GM13977 (cell line): ENCODE measurements around the gene C2CD2.

Source experiments
- DNase-seq: peaks from one replicate; pipeline ENCODE4 v3.0.0; 2012; ENCODE audit warnings: low spot score
- CTCF ChIP-seq: IDR thresholded peaks from 2 replicates; pipeline ENCODE4 v1.5.1; 2012; ENCODE audit warnings: mild to moderate bottlenecking, control low read depth; ENCODE audit not compliant: insufficient read depth; ENCODE audit errors: extremely low read depth, missing control alignments
- in situ Hi-C: fragments of 300-500 bp; cut with MboI; formaldehyde crosslinking; loops from one replicate; pipeline ENCODE4 v1.12.0; 2022; ENCODE audit warnings: low sequenced_read_pairs, low pct_unique_long_range_greater_than_20kb, mixed read lengths, inconsistent platforms; ENCODE audit not compliant: unreplicated experiment

The C2CD2 gene

GRCh38 chr21:41884501-41885030 is 69.3 kb downstream of the C2CD2 start:
- DNase-seq: no peak
- TF ChIP-seq CTCF: no peak
- in situ Hi-C loops: no loop called here

GRCh38 chr21:41883582-41883981 is 70.2 kb downstream of the C2CD2 start:
- in situ Hi-C loops: no loop called here
- no peak for DNase-seq

GRCh38 chr21:41881051-41881450 is 72.8 kb downstream of the C2CD2 start:
- no peak for TF ChIP-seq CTCF
- in situ Hi-C loops: no loop called here
- no peak for DNase-seq

More at GRCh38 chr21:41883582-41883981, 70.2 kb downstream of the C2CD2 start:
- TF ChIP-seq CTCF: no peak

GRCh38 chr21:41880153-41880552 is 73.7 kb downstream of the C2CD2 start:
- in situ Hi-C loops: no loop called here
- DNase-seq: no peak
- TF ChIP-seq CTCF: no peak

GRCh38 chr21:41879190-41879998 is 74.4 kb downstream of the C2CD2 start, which contains the start of gene PRDM15:
TSS of gene PRDM15 (minus strand) at chr21:41879344. CDS start at chr21:41860363, 18,981 bp downstream.
- DNase-seq: peak; percentile 93
- in situ Hi-C loops: no loop called here
- TF ChIP-seq CTCF: no peak

- in situ Hi-C loops: no loop called here
- TF ChIP-seq CTCF: no peak
- peak; percentile 94 for DNase-seq
Observed at GRCh38 chr21:41878831-41879189, 75.0 kb downstream of the C2CD2 start.
